Hepatic stellate cell (primary cell): Measurements from ENCODE around the gene ERG.

Experiments used
- DNase-seq: peaks from one replicate; pipeline ENCODE4 v3.0.0; 2011; ENCODE audit warnings: low spot score

Gene ERG

GRCh38 chr21:38330666-38331065 lies 167.6 kb downstream of the ERG start:
- no peak for DNase-seq
